A549 (cell line): ENCODE measurements around the gene GRID2. TPM values are rescaled to one million over a fixed set of nuclear protein-coding genes. Genes with fewer than 3 reads are reported as not detected.
"Not testable (repeated sequence)": the region's sequence is repeated elsewhere in the genome, so short reads cannot be mapped to it uniquely, and the experiment has no call there.

Experiments used
- ATAC-seq, 2 experiments: fragments of 200-7000 bp in 1 of 2; fragments of >200 bp in 1 of 2; cut with Nextera tagmentation in 1 of 2; cut with Tn5 transposase in 1 of 2; 3 replicates each; pipeline versions ENCODE4 v1.8.0 to v1.9.1; 2018 to 2020; ENCODE audit warnings: mild to moderate bottlenecking in 1 of 2, moderate library complexity in 1 of 2
- CTCF ChIA-PET: fragments of 300-600 bp; sonication (Branson Sonifier 250); formaldehyde crosslinking; extraction: SDS; loops from one replicate; lab custom pipeline; 2021; ENCODE audit warnings: antibody characterized with exemption, inconsistent platforms; lab: Yijun Ruan, JAX
- POLR2A ChIA-PET: fragments of 350-600 bp; formaldehyde crosslinking; extraction: SDS; loops from one replicate; lab custom pipeline; 2021; ENCODE audit warnings: antibody characterized with exemption, inconsistent platforms; lab: Yijun Ruan, JAX
- DNase-seq, 2 experiments: peaks; one replicate each; pipeline versions ENCODE4 v3.0.0 to v3.0.0-alpha.2; 2011 to 2016; ENCODE audit warnings: low read depth in 1 of 2, low spot score in 1 of 2
- FAIRE-seq: peaks from 2 replicates; lab custom pipeline; 2011; peaks lifted over from hg19 to GRCh38; lab: Jason Lieb, UNC
- H3K27ac ChIP-seq, 2 experiments: fragments of >200 bp; sonication (Bioruptor Twin); formaldehyde crosslinking; 3 replicates each; pipeline ENCODE4 v1.5.1; 2016 to 2017
- H3K4me1 ChIP-seq: fragments of >200 bp; sonication (Bioruptor Twin); formaldehyde crosslinking; 3 replicates; pipeline ENCODE4 v1.6.1; 2016
- H3K4me2 ChIP-seq: fragments of >200 bp; sonication (Bioruptor Twin); formaldehyde crosslinking; 3 replicates; pipeline ENCODE4 v1.6.1; 2016
- H3K4me3 ChIP-seq: fragments of >200 bp; sonication (Bioruptor Twin); formaldehyde crosslinking; 3 replicates; pipeline ENCODE4 v1.5.1; 2016
- H3K9me3 ChIP-seq: fragments of >200 bp; sonication (Bioruptor Twin); formaldehyde crosslinking; 3 replicates; pipeline ENCODE4 v1.6.1; 2016
- BHLHE40 ChIP-seq: IDR thresholded peaks from 2 replicates; pipeline ENCODE4 v1.6.1; 2012; ENCODE audit warnings: low read depth, low read length, inconsistent platforms
- CEBPB ChIP-seq, 2 experiments: fragments of >200 bp in 1 of 2; sonication (Bioruptor Twin) in 1 of 2; formaldehyde crosslinking in 1 of 2; IDR thresholded peaks; 2 replicates each; pipeline ENCODE4 v1.6.1; 2012 to 2016
- CHD2 ChIP-seq: fragments of 150-350 bp; IDR thresholded peaks from 2 replicates; pipeline ENCODE4 v1.6.1; 2014; ENCODE audit warnings: low read length; ENCODE audit not compliant: partially characterized antibody
- EHF ChIP-seq: fragments of 250-450 bp; sonication (Bioruptor Pico); IDR thresholded peaks from 2 replicates; pipeline ENCODE4 v1.5.0; 2020; ENCODE audit warnings: mild to moderate bottlenecking
- EP300 ChIP-seq, 2 experiments: fragments of >200 bp; sonication (Bioruptor Twin); formaldehyde crosslinking; IDR thresholded peaks; 2 replicates in 1 of 2; 3 replicates in 1 of 2; pipeline ENCODE4 v1.6.1; 2016 to 2017
- ESRRA ChIP-seq: fragments of 150-350 bp; IDR thresholded peaks from 2 replicates; pipeline ENCODE4 v1.6.1; 2014; ENCODE audit warnings: mild to moderate bottlenecking, low read length, borderline replicate concordance
- FOXS1 ChIP-seq: fragments of 250-450 bp; sonication (Bioruptor Pico); IDR thresholded peaks from 2 replicates; pipeline ENCODE4 v1.5.0; 2020; ENCODE audit warnings: mild to moderate bottlenecking, moderate library complexity
- GATA3 ChIP-seq: IDR thresholded peaks from 2 replicates; pipeline ENCODE4 v1.6.1; 2012; ENCODE audit warnings: borderline replicate concordance
- MAX ChIP-seq: IDR thresholded peaks from 2 replicates; pipeline ENCODE4 v1.6.1; 2012
- RFX5 ChIP-seq: fragments of 450-650 bp; IDR thresholded peaks from 2 replicates; pipeline ENCODE4 v1.7.1; 2014; ENCODE audit warnings: antibody characterized with exemption, mild to moderate bottlenecking, moderate library complexity
- RNF2 ChIP-seq: fragments of 200-600 bp; sonication (generic); IDR thresholded peaks from 2 replicates; pipeline ENCODE4 v1.6.1; 2016; ENCODE audit warnings: low read depth, mild to moderate bottlenecking, antibody characterized with exemption, moderate library complexity, borderline replicate concordance
- TP53 ChIP-seq: fragments of 250-450 bp; sonication (Bioruptor Pico); IDR thresholded peaks from 2 replicates; pipeline ENCODE4 v1.5.0; 2021; ENCODE audit warnings: mild to moderate bottlenecking, moderate library complexity
- USF2 ChIP-seq: fragments of 450-650 bp; IDR thresholded peaks from 2 replicates; pipeline ENCODE4 v1.6.1; 2014; ENCODE audit warnings: antibody characterized with exemption
- ZC3H11A ChIP-seq: fragments of 450-650 bp; IDR thresholded peaks from 2 replicates; pipeline ENCODE4 v1.6.1; 2014; ENCODE audit warnings: antibody characterized with exemption, mild to moderate bottlenecking
- ZFP36 ChIP-seq: fragments of 450-650 bp; IDR thresholded peaks from 2 replicates; pipeline ENCODE4 v1.6.1; 2014; ENCODE audit warnings: borderline replicate concordance; ENCODE audit not compliant: partially characterized antibody
- WGBS: methylation state at CpG from one replicate; pipeline ENCODE4 v1.1.6; 2017; ENCODE audit errors: missing lambda C conversion rate; 5-methylcytosine and 5-hydroxymethylcytosine counted together
- polyA plus RNA-seq, 4 experiments: library from polyadenylated mRNA; depleted of rRNA in 3 of 4; stranded (reverse); fragments of >200 nt; fragmentation: RNase III in 1 of 4; extraction: RNeasy Plus Mini Kit Qiagen cat#74134 plus additional on column Dnase treatment in 1 of 4; gene quantifications; 2 replicates in 3 of 4; 3 replicates in 1 of 4; pipeline ENCODE4 v1.2.3, GENCODE V29; 2011 to 2017

The GRID2 gene
- polyA plus RNA-seq, 2 of the 4 experiments (the other 2 are of a cell fraction), result not detected

GRCh38 chr4:93359586-93359985 lies 1055.8 kb downstream of the GRID2 start:
- Histone ChIP-seq H3K4me1 (no peaks in the 10 kb centered on the region), H3K9me3 (no peaks in the 10 kb centered on the region)
- WGBS, result 50% methylated on average over 3 of the region's 3 CpGs
- no peak for FAIRE-seq
- no peak for TF ChIP-seq EP300 (IDR thresholded peaks at IDR 0.05)
- TF ChIP-seq EHF (CRISPR knock-in tag), result no peak
- TF ChIP-seq GATA3, result no peak
- no peak for TF ChIP-seq ZC3H11A
- no peak for TF ChIP-seq RNF2
- no peak for TF ChIP-seq CHD2
- TF ChIP-seq BHLHE40, result no peak
- TF ChIP-seq, all 56 proteins: peak for 0
- DNase-seq, result no peak
- no peak overlapping the region for H3K4me3 ChIP-seq
- CTCF ChIA-PET, result no interaction called here
- POLR2A ChIA-PET, result no interaction called here
- H3K27ac ChIP-seq, result no peak overlapping the region
- no peak overlapping the region for H3K4me2 ChIP-seq
- ATAC-seq, result no peak

- POLR2A ChIA-PET, H3K4me3 ChIP-seq, H3K9me3 ChIP-seq, DNase-seq, FAIRE-seq, ATAC-seq, H3K4me1 ChIP-seq, H3K27ac ChIP-seq, CTCF ChIA-PET, H3K4me2 ChIP-seq: not testable (repeated sequence)
- 58% methylated on average over 9 of the region's 9 CpGs for WGBS
These were observed 1062.5 kb downstream of the GRID2 start for GRCh38 chr4:93366169-93366755.

- Histone ChIP-seq H3K9me3 (no peaks in the 10 kb centered on the region), H3K4me1 (no peaks in the 10 kb centered on the region), H3K4me3 (no peak overlapping the region), H3K4me2 (no peak overlapping the region), H3K27ac (no peak overlapping the region)
- DNase-seq (no peak), FAIRE-seq (no peak), ATAC-seq (no peak)
- POLR2A ChIA-PET, result no interaction called here
- no peak for TF ChIP-seq MAX
- no peak for TF ChIP-seq RFX5
- no peak for TF ChIP-seq ZC3H11A
- TF ChIP-seq GATA3, result no peak
- TF ChIP-seq EHF (CRISPR knock-in tag), result no peak
- TF ChIP-seq FOXS1 (CRISPR knock-in tag), result no peak
- no peak for TF ChIP-seq CEBPB (IDR thresholded peaks at IDR 0.05)
- TF ChIP-seq ZFP36, result no peak
- no peak for TF ChIP-seq ESRRA
- no peak for TF ChIP-seq TP53 (CRISPR knock-in tag)
- 42% methylated on average over 4 of the region's 4 CpGs for WGBS
- CTCF ChIA-PET, result no interaction called here
These were observed 1065.2 kb downstream of the GRID2 start for GRCh38 chr4:93368968-93369367.

GRCh38 chr4:93370256-93370655 lies 1066.5 kb downstream of the GRID2 start:
- Histone ChIP-seq H3K4me2 (no peak overlapping the region), H3K9me3 (no peaks in the 10 kb centered on the region), H3K27ac (no peak overlapping the region), H3K4me1 (no peaks in the 10 kb centered on the region), H3K4me3 (no peak overlapping the region)
- POLR2A ChIA-PET, result no interaction called here
- 69% methylated on average over 6 of the region's 6 CpGs for WGBS
- no peak for TF ChIP-seq USF2
- ATAC-seq (no peak), DNase-seq (no peak), FAIRE-seq (no peak)
- CTCF ChIA-PET, result no interaction called here
